K562 (cell line): ENCODE measurements around the gene JUNB. TPM values are rescaled to one million over a fixed set of nuclear protein-coding genes. Genes with fewer than 3 reads are reported as not detected.
A peak's percentile ranks its signal among the peaks of the same experiment; 100 is the strongest.

Source experiments
- ATAC-seq: fragments of 200-7000 bp; cut with Tn5 transposase; 3 replicates; pipeline ENCODE4 v1.9.1; 2020; ENCODE audit warnings: moderate library complexity
- BruUV-seq: library from RNA; stranded (reverse); fragments of 400-500 nt; replicated peaks from 2 replicates; lab custom pipeline; 2021; lab: Mats Ljungman, UMichigan
- CTCF ChIA-PET: fragments of 300-600 bp; formaldehyde crosslinking; extraction: SDS; loops from one replicate; lab custom pipeline; 2021; ENCODE audit warnings: low intra/inter-chr PET ratio; lab: Yijun Ruan, JAX
- POLR2A ChIA-PET: fragments of 300-600, 350-650 bp; sonication (Branson Sonifier 250); formaldehyde crosslinking; extraction: SDS; loops from one replicate; lab custom pipeline; 2021; ENCODE audit warnings: antibody characterized with exemption, inconsistent platforms; lab: Yijun Ruan, JAX
- DNase-seq, 4 experiments: peaks; one replicate each; pipeline versions ENCODE4 v3.0.0 to v3.0.0-alpha.2; 2011 to 2018; ENCODE audit warnings: low spot score in 3 of 4, mixed read lengths in 3 of 4; ENCODE audit errors: extremely low read depth in 1 of 4
- FAIRE-seq: peaks from 2 replicates; lab custom pipeline; 2011; peaks lifted over from hg19 to GRCh38; lab: Jason Lieb, UNC
- H2AFZ ChIP-seq: 2 replicates; pipeline ENCODE4 v1.6.0; 2011; ENCODE audit warnings: low read depth, low read length, control low read depth, inconsistent platforms
- H3K27ac ChIP-seq: fragments of 200-600 bp; 3 replicates; pipeline ENCODE4 v1.8.0; 2011; ENCODE audit warnings: low read depth, mild to moderate bottlenecking, control low read depth, inconsistent platforms, low read length, moderate library complexity, mixed read lengths; ENCODE audit errors: extremely low read depth
- H3K27me3 ChIP-seq, 2 experiments: fragments of 300-600 bp in 1 of 2; 2 replicates in 1 of 2; 3 replicates in 1 of 2; pipeline versions ENCODE4 v1.6.0 to v1.8.0; 2011; ENCODE audit warnings: inconsistent platforms in 2 of 2, low read length in 2 of 2, mild to moderate bottlenecking in 1 of 2, mixed read lengths in 1 of 2, moderate library complexity in 1 of 2; ENCODE audit not compliant: control insufficient read depth in 2 of 2, insufficient read depth in 2 of 2
- H3K36me3 ChIP-seq: fragments of 300-600 bp; 3 replicates; pipeline ENCODE4 v1.8.0; 2011; ENCODE audit warnings: mild to moderate bottlenecking, low read length, inconsistent platforms; ENCODE audit not compliant: control insufficient read depth, insufficient read depth
- H3K4me1 ChIP-seq, 2 experiments: fragments of 200-600 bp in 1 of 2; replicated peaks in 1 of 2; 2 replicates in 1 of 2; 3 replicates in 1 of 2; pipeline versions ENCODE4 v1.5.1 to v1.8.0; 2011; ENCODE audit warnings: inconsistent platforms in 2 of 2, low read length in 2 of 2, mild to moderate bottlenecking in 1 of 2, mixed read lengths in 1 of 2, moderate library complexity in 1 of 2; ENCODE audit not compliant: control insufficient read depth in 2 of 2, insufficient read depth in 2 of 2
- H3K4me2 ChIP-seq: 2 replicates; pipeline ENCODE4 v1.6.1; 2011; ENCODE audit warnings: low read length, control low read depth, inconsistent platforms, mixed read lengths; ENCODE audit not compliant: insufficient read depth
- H3K4me3 ChIP-seq: fragments of 200-600 bp; sonication (generic), shearing (Covaris generic); 2 replicates; pipeline ENCODE4 v1.5.1; 2016; ENCODE audit warnings: control low read depth, inconsistent platforms
- H3K79me2 ChIP-seq: fragments of 200-600 bp; 3 replicates; pipeline ENCODE4 v1.8.0; 2011; ENCODE audit warnings: low read length, inconsistent platforms; ENCODE audit not compliant: control insufficient read depth, insufficient read depth
- H3K9ac ChIP-seq, 2 experiments: 2 replicates each; pipeline versions ENCODE4 v1.6.0 to v1.6.1; 2011; ENCODE audit warnings: low read depth in 2 of 2, low read length in 2 of 2, control low read depth in 1 of 2, inconsistent platforms in 1 of 2, mild to moderate bottlenecking in 1 of 2, mixed read lengths in 1 of 2; ENCODE audit not compliant: insufficient read depth in 1 of 2
- H3K9me1 ChIP-seq: one replicate; pipeline ENCODE4 v1.6.0; 2011; ENCODE audit warnings: inconsistent platforms, mild to moderate bottlenecking, low read length, moderate library complexity; ENCODE audit not compliant: control insufficient read depth, insufficient read depth
- H3K9me3 ChIP-seq: replicated peaks from 2 replicates; pipeline ENCODE4 v1.5.1; 2011; ENCODE audit warnings: low read depth, low read length, inconsistent platforms; ENCODE audit not compliant: control insufficient read depth, insufficient read depth
- H4K20me1 ChIP-seq: replicated peaks from 2 replicates; pipeline ENCODE4 v1.6.1; 2011; ENCODE audit warnings: low read length, inconsistent platforms, mixed read lengths; ENCODE audit not compliant: control insufficient read depth, insufficient read depth
- ETV6 ChIP-seq, 3 experiments: fragments of 150-350 bp in 1 of 3; sonication (generic) in 1 of 3; formaldehyde crosslinking in 1 of 3; IDR thresholded peaks; 2 replicates each; pipeline versions ENCODE4 v1.6.1 to v1.8.0; 2014 to 2022; ENCODE audit warnings: borderline replicate concordance in 2 of 3, low read depth in 2 of 3, antibody characterized with exemption in 1 of 3, low read length in 1 of 3, mild to moderate bottlenecking in 1 of 3, missing genetic modification reagents in 1 of 3
- HLTF ChIP-seq: fragments of 450-650 bp; IDR thresholded peaks from 2 replicates; pipeline ENCODE4 v1.6.1; 2016
- HNRNPH1 ChIP-seq: fragments of 200-400 bp; formaldehyde crosslinking; optimal IDR thresholded peaks from 2 replicates; pipeline ENCODE3; 2017; ENCODE audit warnings: low read depth, mild to moderate bottlenecking, low read length, moderate library complexity
- ILF3 ChIP-seq: fragments of 450-650 bp; IDR thresholded peaks from 2 replicates; pipeline ENCODE4 v1.6.1; 2018; ENCODE audit warnings: antibody characterized with exemption, mild to moderate bottlenecking, moderate library complexity, borderline replicate concordance
- KAT8 ChIP-seq: fragments of 450-650 bp; IDR thresholded peaks from 2 replicates; pipeline ENCODE4 v1.6.1; 2016; ENCODE audit warnings: low read depth, mild to moderate bottlenecking
- POLR2H ChIP-seq: IDR thresholded peaks from 2 replicates; pipeline ENCODE4 v1.6.1; 2016; ENCODE audit warnings: missing genetic modification characterization, low read depth, mild to moderate bottlenecking, control low read depth, missing compliant biosample characterization, moderate library complexity
- RNF2 ChIP-seq: sonication (generic); IDR thresholded peaks from 2 replicates; pipeline ENCODE4 v1.6.1; 2016
- SRSF3 ChIP-seq: fragments of 200-400 bp; formaldehyde crosslinking; IDR thresholded peaks from 2 replicates; pipeline ENCODE4 v1.6.1; 2016; ENCODE audit warnings: mild to moderate bottlenecking, low read length, moderate library complexity; ENCODE audit not compliant: insufficient read depth
- STAG1 ChIP-seq: sonication (generic); formaldehyde crosslinking; IDR thresholded peaks from 2 replicates; pipeline ENCODE4 v1.5.0; 2020; ENCODE audit warnings: missing genetic modification reagents, borderline replicate concordance
- TARDBP ChIP-seq: fragments of 450-650 bp; IDR thresholded peaks from 2 replicates; pipeline ENCODE4 v1.6.1; 2016
- ZC3H8 ChIP-seq: fragments of 450-650 bp; IDR thresholded peaks from 2 replicates; pipeline ENCODE4 v1.6.1; 2017
- ZNF175 ChIP-seq: fragments of 200-800 bp; sonication (Bioruptor generic); IDR thresholded peaks from 2 replicates; pipeline ENCODE4 v1.6.1; 2016; ENCODE audit warnings: low read depth, mild to moderate bottlenecking, missing genetic modification characterization, missing compliant biosample characterization
- ZNF589 ChIP-seq: fragments of 200-800 bp; sonication (Bioruptor generic); IDR thresholded peaks from 2 replicates; pipeline ENCODE4 v1.6.1; 2016; ENCODE audit warnings: low read depth, missing genetic modification characterization, missing compliant biosample characterization
- WGBS: fragments of 100-300 bp; shearing (Covaris generic); methylation state at CpG from one replicate; pipeline ENCODE4 v1.1.6; 2016; ENCODE audit warnings: low coverage, mixed read lengths; ENCODE audit not compliant: insufficient coverage; ENCODE audit errors: missing lambda C conversion rate; 5-methylcytosine and 5-hydroxymethylcytosine counted together
- in situ Hi-C: fragments of 300-500 bp; cut with MboI; formaldehyde crosslinking; loops from 4 replicates; pipeline ENCODE4 v1.15.0; 2018; ENCODE audit warnings: inconsistent platforms, mixed read lengths
- intact Hi-C: fragments of 100-400 bp; cut with micrococcal nuclease; formaldehyde crosslinking; loops from 2 replicates; pipeline ENCODE4 v1.14.2; 2022
- polyA plus RNA-seq, 8 experiments: library from polyadenylated mRNA; depleted of rRNA in 4 of 8; stranded (reverse) in 5 of 8; unstranded in 3 of 8; fragments of >200 nt; fragmentation: Nextera tagmentation in 2 of 8; fragmentation: Illumina TruSeq in 1 of 8; extraction: Ambion mirVana in 2 of 8; extraction: Trizol in 1 of 8; gene quantifications; 2 replicates each; pipeline versions ENCODE4 v1.2.1 to v1.2.3, GENCODE V29; 2011 to 2014; ENCODE audit warnings: inconsistent platforms in 1 of 8, missing spikeins in 1 of 8
- total RNA-seq, 7 experiments: library from RNA; depleted of rRNA in 6 of 7; stranded (reverse); fragments of >200 nt in 6 of 7; fragmentation: Illumina TruSeq in 2 of 7; extraction: Trizol in 2 of 7; gene quantifications; 2 replicates each; pipeline versions ENCODE4 v1.2.1 to v1.2.3, GENCODE V29; 2011 to 2021; ENCODE audit warnings: low replicate concordance in 1 of 7
- TF ChIP-seq, protein P1 (sequence below): fragments of 250-450 bp; sonication (Bioruptor Pico); IDR thresholded peaks from 2 replicates; pipeline ENCODE4 v1.8.0; 2021; ENCODE audit warnings: mild to moderate bottlenecking, moderate library complexity
- TF ChIP-seq, protein P2 (sequence below): fragments of 450-650 bp; conservative IDR thresholded peaks from 2 replicates; pipeline ENCODE4 v1.6.1; 2016; ENCODE audit warnings: missing genetic modification characterization, low read depth, mild to moderate bottlenecking, missing compliant biosample characterization, moderate library complexity
- TF ChIP-seq, protein P3 (sequence below): fragments of 450-650 bp; formaldehyde crosslinking; IDR thresholded peaks from 2 replicates; pipeline ENCODE4 v1.4.0; 2020; ENCODE audit warnings: mild to moderate bottlenecking, moderate library complexity
- TF ChIP-seq, protein P4 (sequence below): fragments of 450-650 bp; IDR thresholded peaks from 2 replicates; pipeline ENCODE4 v1.6.1; 2016

JUNB gene
- total and polyA plus RNA-seq, 9 of the 15 experiments (the other 6 are each of a cell fraction or from before 2014, with no cell fraction given), result 0.23 to 88.1 (median 13.1) TPM

DNA sequence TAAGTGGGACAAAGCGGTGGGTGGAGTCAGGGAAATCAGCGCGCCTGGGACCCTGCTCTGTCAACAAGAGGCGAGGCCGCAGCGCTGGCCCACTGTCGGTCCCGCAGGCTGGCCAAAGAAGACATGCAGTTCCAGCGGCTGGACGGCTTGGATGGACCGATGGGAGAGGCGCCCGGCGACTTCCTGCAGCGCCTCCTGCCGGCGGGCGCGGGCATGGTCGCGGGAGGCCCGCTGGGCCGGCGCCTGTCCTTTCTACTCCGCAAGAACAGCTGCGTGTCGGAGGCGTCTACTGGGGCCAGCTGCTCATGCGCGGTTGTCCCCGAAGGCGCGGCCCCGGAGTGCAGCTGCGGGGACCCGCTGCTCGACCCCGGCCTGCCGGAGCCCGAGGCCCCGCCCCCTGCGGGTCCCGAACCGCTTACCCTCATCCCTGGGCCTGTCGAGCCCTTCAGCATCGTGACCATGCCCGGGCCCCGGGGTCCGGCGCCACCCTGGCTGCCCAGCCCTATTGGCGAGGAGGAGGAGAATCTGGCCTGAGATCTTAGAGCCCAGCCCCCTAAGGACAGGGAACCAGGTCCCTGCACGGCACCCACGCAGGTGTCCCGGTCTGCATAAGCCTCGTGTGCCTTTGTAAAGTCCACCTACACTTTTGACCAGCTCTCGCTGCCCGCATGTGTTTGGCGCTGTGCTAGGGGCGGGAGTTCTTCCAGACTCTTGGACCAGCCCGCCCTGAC, 33.6 kb upstream of the JUNB start:
- Histone ChIP-seq H3K27ac (no peak overlapping the region), H3K9ac (peak overlapping the region in 1 of 2 experiments; percentile 85; a peak in 3 of 4 replicates)
- POLR2A ChIA-PET, result interaction anchor here (0.6 to 2.3 kb wide), 9 partner anchors 8 to 1127 kb away, joined by 3 to 8 read pairs (median 4); partner anchors contain the start of genes DHPS and TNPO2
- TF ChIP-seq POLR2H (tag) (no peak), HLTF (no peak), ZC3H8 (no peak), STAG1 (CRISPR knock-in tag) (peak; percentile 36; the same call in 1 of the 2 replicates), ETV6 (IDR thresholded peaks at IDR 0.05; ENCODE audit: borderline replicate concordance in 1 of 2, low read depth in 2 of 2, low read length in 1 of 2) (no peak), ETV6 (CRISPR knock-in tag; IDR thresholded peaks at IDR 0.05; ENCODE audit: borderline replicate concordance) (no peak), RNF2 (no peak), ILF3 (no peak), TARDBP (no peak), KAT8 (no peak), SRSF3 (no peak), ZNF589 (CRISPR knock-in tag) (no peak), HNRNPH1 (no peak), ZNF175 (no peak)
- TF ChIP-seq, protein P1, sequence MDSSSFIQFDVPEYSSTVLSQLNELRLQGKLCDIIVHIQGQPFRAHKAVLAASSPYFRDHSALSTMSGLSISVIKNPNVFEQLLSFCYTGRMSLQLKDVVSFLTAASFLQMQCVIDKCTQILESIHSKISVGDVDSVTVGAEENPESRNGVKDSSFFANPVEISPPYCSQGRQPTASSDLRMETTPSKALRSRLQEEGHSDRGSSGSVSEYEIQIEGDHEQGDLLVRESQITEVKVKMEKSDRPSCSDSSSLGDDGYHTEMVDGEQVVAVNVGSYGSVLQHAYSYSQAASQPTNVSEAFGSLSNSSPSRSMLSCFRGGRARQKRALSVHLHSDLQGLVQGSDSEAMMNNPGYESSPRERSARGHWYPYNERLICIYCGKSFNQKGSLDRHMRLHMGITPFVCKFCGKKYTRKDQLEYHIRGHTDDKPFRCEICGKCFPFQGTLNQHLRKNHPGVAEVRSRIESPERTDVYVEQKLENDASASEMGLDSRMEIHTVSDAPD (CRISPR knock-in tag), result no peak
- TF ChIP-seq, protein P2, sequence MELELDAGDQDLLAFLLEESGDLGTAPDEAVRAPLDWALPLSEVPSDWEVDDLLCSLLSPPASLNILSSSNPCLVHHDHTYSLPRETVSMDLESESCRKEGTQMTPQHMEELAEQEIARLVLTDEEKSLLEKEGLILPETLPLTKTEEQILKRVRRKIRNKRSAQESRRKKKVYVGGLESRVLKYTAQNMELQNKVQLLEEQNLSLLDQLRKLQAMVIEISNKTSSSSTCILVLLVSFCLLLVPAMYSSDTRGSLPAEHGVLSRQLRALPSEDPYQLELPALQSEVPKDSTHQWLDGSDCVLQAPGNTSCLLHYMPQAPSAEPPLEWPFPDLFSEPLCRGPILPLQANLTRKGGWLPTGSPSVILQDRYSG (tag), result no peak
- TF ChIP-seq, protein P3, sequence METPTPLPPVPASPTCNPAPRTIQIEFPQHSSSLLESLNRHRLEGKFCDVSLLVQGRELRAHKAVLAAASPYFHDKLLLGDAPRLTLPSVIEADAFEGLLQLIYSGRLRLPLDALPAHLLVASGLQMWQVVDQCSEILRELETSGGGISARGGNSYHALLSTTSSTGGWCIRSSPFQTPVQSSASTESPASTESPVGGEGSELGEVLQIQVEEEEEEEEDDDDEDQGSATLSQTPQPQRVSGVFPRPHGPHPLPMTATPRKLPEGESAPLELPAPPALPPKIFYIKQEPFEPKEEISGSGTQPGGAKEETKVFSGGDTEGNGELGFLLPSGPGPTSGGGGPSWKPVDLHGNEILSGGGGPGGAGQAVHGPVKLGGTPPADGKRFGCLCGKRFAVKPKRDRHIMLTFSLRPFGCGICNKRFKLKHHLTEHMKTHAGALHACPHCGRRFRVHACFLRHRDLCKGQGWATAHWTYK, result no peak
- TF ChIP-seq, protein P4, sequence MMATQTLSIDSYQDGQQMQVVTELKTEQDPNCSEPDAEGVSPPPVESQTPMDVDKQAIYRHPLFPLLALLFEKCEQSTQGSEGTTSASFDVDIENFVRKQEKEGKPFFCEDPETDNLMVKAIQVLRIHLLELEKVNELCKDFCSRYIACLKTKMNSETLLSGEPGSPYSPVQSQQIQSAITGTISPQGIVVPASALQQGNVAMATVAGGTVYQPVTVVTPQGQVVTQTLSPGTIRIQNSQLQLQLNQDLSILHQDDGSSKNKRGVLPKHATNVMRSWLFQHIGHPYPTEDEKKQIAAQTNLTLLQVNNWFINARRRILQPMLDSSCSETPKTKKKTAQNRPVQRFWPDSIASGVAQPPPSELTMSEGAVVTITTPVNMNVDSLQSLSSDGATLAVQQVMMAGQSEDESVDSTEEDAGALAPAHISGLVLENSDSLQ, result no peak

More for the DNA sequence above, 33.6 kb upstream of the JUNB start:
- peak; percentile 62 for FAIRE-seq
- Histone ChIP-seq H4K20me1 (no peaks in the 10 kb centered on the region), H3K79me2 (no peaks in the 10 kb centered on the region), H3K9me3 (no peaks in the 10 kb centered on the region), H3K9me1 (no peaks in the 10 kb centered on the region), H3K4me1 (peaks cover 5 to 40% of the 10 kb centered on the region in 2 experiments; a peak in 3 of 5 replicates), H3K27me3 (peaks cover 2 to 11% of the 10 kb centered on the region in 2 experiments; a peak in 3 of 5 replicates), H3K4me2 (peak overlapping the region; percentile 78), H2AFZ (peak overlapping the region; percentile 95), H3K36me3 (no peaks in the 10 kb centered on the region), H3K4me3 (peak overlapping the region; percentile 38)
- 14% methylated on average over 34 of the region's 60 CpGs for WGBS
- CTCF ChIA-PET, result interaction anchor here (0.5 to 1.3 kb wide), 5 partner anchors 39 to 1010 kb away, joined by 3 to 7 read pairs (median 5); no protein-coding TSS in a partner anchor
- BruUV-seq, result no TSS peak
- in situ Hi-C loops (no loop called here), intact Hi-C loops (loop anchor here (1.0 kb wide), 2 partner anchors 21 to 40 kb away; no protein-coding TSS in a partner anchor)
- ATAC-seq, result peak; percentile 97
- DNase-seq, result peak; percentile 84 to 88 (median 84)
